B cell (primary cell): ENCODE results near the gene HNRNPLL. TPM values are rescaled to one million over a fixed set of nuclear protein-coding genes. Genes with fewer than 3 reads are reported as not detected.

Source experiments
- ATAC-seq: fragments of 200-7000 bp; cut with Tn5 transposase; one replicate; pipeline ENCODE4 v1.10.0; 2021; ENCODE audit warnings: low read depth, mild to moderate bottlenecking, moderate number of reproducible peaks, moderate library complexity
- CTCF ChIA-PET: fragments of 350-600 bp; sonication (Branson Sonifier 250); formaldehyde crosslinking; loops from one replicate; lab custom pipeline; 2021; ENCODE audit warnings: antibody characterized with exemption, inconsistent platforms; lab: Charles Lee
- POLR2A ChIA-PET: fragments of 350-600 bp; sonication (Branson Sonifier 250); formaldehyde crosslinking; loops from one replicate; lab custom pipeline; 2021; ENCODE audit warnings: antibody characterized with exemption; lab: Charles Lee
- DNase-seq: peaks from one replicate; pipeline ENCODE4 v3.0.0; 2013
- H2AFZ ChIP-seq: 2 replicates; pipeline ENCODE4 v1.6.1; 2012; ENCODE audit warnings: mild to moderate bottlenecking, low read depth, low read length; ENCODE audit not compliant: insufficient read depth, poor library complexity, severe bottlenecking
- H3K27ac ChIP-seq, 2 donors: 1 replicate in 1 of 2; 2 replicates in 1 of 2; pipeline ENCODE4 v1.5.1; 2012 to 2013; ENCODE audit warnings: low read length in 2 of 2, mild to moderate bottlenecking in 2 of 2, moderate library complexity in 1 of 2
- H3K27me3 ChIP-seq, 4 experiments: fragments of 200-600 bp in 1 of 4; sonication (generic) in 1 of 4; replicated peaks in 1 of 4; 1 replicate in 2 of 4; 2 replicates in 2 of 4; pipeline versions ENCODE4 v1.6.1 to v1.7.0; 2013 to 2016; ENCODE audit warnings: low read length in 3 of 4, mild to moderate bottlenecking in 2 of 4, mixed read lengths in 1 of 4, moderate library complexity in 1 of 4; ENCODE audit not compliant: insufficient read depth in 4 of 4, control insufficient read depth in 3 of 4; ENCODE audit errors: control extremely low read depth in 1 of 4
- H3K36me3 ChIP-seq, 2 experiments: replicated peaks in 1 of 2; 1 replicate in 1 of 2; 2 replicates in 1 of 2; pipeline versions ENCODE4 v1.6.1 to v1.7.1; 2013; ENCODE audit warnings: low read length in 1 of 2; ENCODE audit not compliant: insufficient read depth in 2 of 2, control insufficient read depth in 1 of 2; ENCODE audit errors: control extremely low read depth in 1 of 2, extremely low read depth in 1 of 2
- H3K4me1 ChIP-seq, 2 donors: fragments of 200-600 bp in 1 of 2; sonication (generic) in 1 of 2; 1 replicate in 1 of 2; 2 replicates in 1 of 2; pipeline versions ENCODE4 v1.5.1 to v1.6.1; 2013 to 2017; ENCODE audit warnings: low read length in 2 of 2; ENCODE audit not compliant: control insufficient read depth in 2 of 2, insufficient read depth in 2 of 2
- H3K4me2 ChIP-seq: replicated peaks from 2 replicates; pipeline ENCODE3; 2012; ENCODE audit warnings: mild to moderate bottlenecking, low read depth, low read length; ENCODE audit not compliant: poor library complexity, severe bottlenecking
- H3K4me3 ChIP-seq, 5 experiments: fragments of 200-600 bp in 1 of 5; sonication (generic) in 1 of 5; 1 replicate in 3 of 5; 2 replicates in 2 of 5; pipeline versions ENCODE4 v1.5.1 to v1.7.0; 2011 to 2016; ENCODE audit warnings: low read length in 4 of 5, mild to moderate bottlenecking in 4 of 5, low read depth in 2 of 5, control low read depth in 1 of 5, moderate library complexity in 1 of 5; ENCODE audit not compliant: insufficient read depth in 1 of 5; ENCODE audit errors: control extremely low read depth in 1 of 5, extremely low read depth in 1 of 5
- H3K79me2 ChIP-seq: fragments of 200-600 bp; sonication (generic); one replicate; pipeline ENCODE4 v1.6.0; 2016; ENCODE audit warnings: low read length; ENCODE audit not compliant: control insufficient read depth, insufficient read depth
- H3K9ac ChIP-seq: fragments of 200-600 bp; sonication (generic); 2 replicates; pipeline ENCODE4 v1.6.1; 2017; ENCODE audit warnings: mild to moderate bottlenecking, low read length, moderate library complexity
- H3K9me3 ChIP-seq, 3 donors: one replicate each; pipeline versions ENCODE4 v1.6.1 to v1.7.1; 2013; ENCODE audit warnings: low read length in 2 of 3; ENCODE audit not compliant: control insufficient read depth in 2 of 3, insufficient read depth in 1 of 3; ENCODE audit errors: control extremely low read depth in 1 of 3
- H4K20me1 ChIP-seq: 2 replicates; pipeline ENCODE4 v1.6.0; 2012; ENCODE audit warnings: mild to moderate bottlenecking, low read length; ENCODE audit not compliant: insufficient read depth, control insufficient read depth, poor library complexity, severe bottlenecking
- H3K27ac Mint-ChIP-seq: one replicate; pipeline ENCODE4 v1.8.0; 2021; ENCODE audit warnings: mixed read lengths
- H3K27me3 Mint-ChIP-seq: one replicate; pipeline ENCODE4 v1.8.0; 2021; ENCODE audit warnings: mixed read lengths
- H3K4me1 Mint-ChIP-seq: one replicate; pipeline ENCODE4 v1.8.0; 2021; ENCODE audit warnings: mixed read lengths
- H3K4me3 Mint-ChIP-seq: one replicate; pipeline ENCODE4 v1.8.0; 2021; ENCODE audit warnings: mixed read lengths
- H3K9me3 Mint-ChIP-seq: one replicate; pipeline ENCODE4 v1.8.0; 2022; ENCODE audit warnings: mixed read lengths; ENCODE audit not compliant: insufficient read depth
- CTCF ChIP-seq: fragments of 200-600 bp; IDR thresholded peaks from one replicate; pipeline ENCODE4 v1.8.0; 2022; ENCODE audit warnings: antibody characterized with exemption, mild to moderate bottlenecking
- EZH2 ChIP-seq: IDR thresholded peaks from 2 replicates; pipeline ENCODE4 v1.6.1; 2012; ENCODE audit warnings: borderline replicate concordance, low read depth, mild to moderate bottlenecking, moderate library complexity, low read length; ENCODE audit not compliant: insufficient read depth, poor library complexity, severe bottlenecking
- WGBS: methylation state at CpG from one replicate; pipeline ENCODE4 v1.1.5; 2013; ENCODE audit warnings: missing lambda C conversion rate; ENCODE audit not compliant: insufficient coverage; 5-methylcytosine and 5-hydroxymethylcytosine counted together
- intact Hi-C: fragments of 100-400 bp; cut with micrococcal nuclease; formaldehyde crosslinking; loops from one replicate; pipeline ENCODE4 v1.10.0; 2022
- polyA plus RNA-seq: library from polyadenylated mRNA; depleted of rRNA; stranded (reverse); fragments of >200 nt; gene quantifications from 2 replicates; pipeline ENCODE4 v1.2.3, GENCODE V29; 2012
- total RNA-seq, 2 donors: library from RNA; stranded (reverse); fragments of 120-200 nt in 1 of 2; gene quantifications; 1 replicate in 1 of 2; 2 replicates in 1 of 2; pipeline versions ENCODE4 v1.2.3 to v1.2.4, GENCODE V29; 2013 to 2022

The HNRNPLL gene
- total and polyA plus RNA-seq, 2 donors (not counting 1 experiment from before 2014, with no cell fraction given): 2.1 to 6.7 TPM

- intact Hi-C loops: no loop called here
- ATAC-seq: no peak
Measured at GRCh38 chr2:38650012-38650411, 47.3 kb upstream of the HNRNPLL start.

GRCh38 chr2:38649176-38649728 is 46.5 kb upstream of the HNRNPLL start:
- ATAC-seq (no peak), DNase-seq (no peak)
- no peak overlapping the region for H3K27ac ChIP-seq
- H3K4me3 Mint-ChIP-seq: no peak overlapping the region
- no peak overlapping the region for H2AFZ ChIP-seq
- H3K27me3 ChIP-seq: no peaks in the 10 kb centered on the region
- H3K27ac Mint-ChIP-seq: no peak overlapping the region
- H3K36me3 ChIP-seq: no peaks in the 10 kb centered on the region
- CTCF ChIA-PET: no interaction called here
- WGBS: 99% methylated on average over 8 of the region's 12 CpGs
- no peaks in the 10 kb centered on the region for H3K79me2 ChIP-seq
- no peak overlapping the region for H3K4me3 ChIP-seq
- no peaks in the 10 kb centered on the region for H4K20me1 ChIP-seq
- H3K27me3 Mint-ChIP-seq: peaks cover 13% of the 10 kb centered on the region
- no peak overlapping the region for H3K4me2 ChIP-seq
- peaks cover 0 to 4% (median 0%) of the 10 kb centered on the region in 3 donors for H3K9me3 ChIP-seq
- H3K9me3 Mint-ChIP-seq: no peaks in the 10 kb centered on the region
- POLR2A ChIA-PET: no interaction called here
- no peak for TF ChIP-seq CTCF
- no peak for TF ChIP-seq EZH2
- no peak overlapping the region for H3K9ac ChIP-seq
- peaks cover 8 to 16% of the 10 kb centered on the region in 2 donors for H3K4me1 ChIP-seq
- intact Hi-C loops: no loop called here
- peaks cover 15% of the 10 kb centered on the region for H3K4me1 Mint-ChIP-seq

More at GRCh38 chr2:38650012-38650411, 47.3 kb upstream of the HNRNPLL start:
- Mint-ChIP-seq H3K27me3 (peaks cover 13% of the 10 kb centered on the region), H3K4me1 (peaks cover 15% of the 10 kb centered on the region), H3K4me3 (no peak overlapping the region), H3K9me3 (no peaks in the 10 kb centered on the region), H3K27ac (no peak overlapping the region)
- peaks cover 0 to 4% (median 0%) of the 10 kb centered on the region in 3 donors for H3K9me3 ChIP-seq
- no peaks in the 10 kb centered on the region for H3K27me3 ChIP-seq
- no peak overlapping the region for H3K9ac ChIP-seq
- no peak for TF ChIP-seq CTCF
- no peak for TF ChIP-seq EZH2
- H3K27ac ChIP-seq: no peak overlapping the region
- H3K79me2 ChIP-seq: no peaks in the 10 kb centered on the region
- no peaks in the 10 kb centered on the region for H3K36me3 ChIP-seq
- no peak overlapping the region for H3K4me3 ChIP-seq
- H2AFZ ChIP-seq: no peak overlapping the region
- H3K4me2 ChIP-seq: no peak overlapping the region
- POLR2A ChIA-PET: no interaction called here
- CTCF ChIA-PET: no interaction called here
- no peaks in the 10 kb centered on the region for H4K20me1 ChIP-seq
- WGBS: 97% methylated on average over 5 of the region's 6 CpGs
- peaks cover 8 to 16% of the 10 kb centered on the region in 2 donors for H3K4me1 ChIP-seq
- no peak for DNase-seq
